HepG2 (cell line): Measurements from ENCODE around the gene MIA2. TPM values are rescaled to one million over a fixed set of nuclear protein-coding genes. Genes with fewer than 3 reads are reported as not detected.
A peak's percentile ranks its signal among the peaks of the same experiment; 100 is the strongest.

Experiments
- ARID4A ChIP-seq: sonication (generic); formaldehyde crosslinking; IDR thresholded peaks from 2 replicates; pipeline ENCODE4 v1.5.0; 2020; ENCODE audit warnings: mild to moderate bottlenecking, missing genetic modification reagents, borderline replicate concordance
- CBX2 ChIP-seq, 2 experiments: fragments of 200-600 bp in 1 of 2; sonication (generic); formaldehyde crosslinking in 1 of 2; IDR thresholded peaks; 2 replicates each; pipeline versions ENCODE4 v1.7.0 to v1.8.1; 2018 to 2022; ENCODE audit warnings: low read depth in 2 of 2, low read length in 1 of 2, mild to moderate bottlenecking in 1 of 2, missing genetic modification reagents in 1 of 2
- CBX5 ChIP-seq: sonication (generic); formaldehyde crosslinking; IDR thresholded peaks from 2 replicates; pipeline ENCODE4 v1.4.0; 2020; ENCODE audit warnings: missing genetic modification reagents, borderline replicate concordance
- ETS1 ChIP-seq: sonication (generic); formaldehyde crosslinking; IDR thresholded peaks from 2 replicates; pipeline ENCODE4 v1.4.0; 2020; ENCODE audit warnings: missing genetic modification reagents
- NFE2L1 ChIP-seq: sonication (generic); formaldehyde crosslinking; IDR thresholded peaks from 2 replicates; pipeline ENCODE4 v1.4.0; 2020; ENCODE audit warnings: missing genetic modification reagents, mild to moderate bottlenecking, borderline replicate concordance
- NFKBIZ ChIP-seq: IDR thresholded peaks from 2 replicates; pipeline ENCODE4 v1.6.1; 2018; ENCODE audit warnings: missing genetic modification reagents, missing compliant biosample characterization
- PREB ChIP-seq: sonication (generic); formaldehyde crosslinking; IDR thresholded peaks from 2 replicates; pipeline ENCODE4 v1.4.0; 2020; ENCODE audit warnings: missing genetic modification reagents
- SAP130 ChIP-seq: IDR thresholded peaks from 2 replicates; pipeline ENCODE4 v1.6.1; 2016; ENCODE audit warnings: low read depth
- SCMH1 ChIP-seq: sonication (generic); formaldehyde crosslinking; IDR thresholded peaks from 2 replicates; pipeline ENCODE4 v1.9.0; 2021; ENCODE audit warnings: missing genetic modification reagents, mild to moderate bottlenecking, borderline replicate concordance
- TOE1 ChIP-seq: sonication (generic); formaldehyde crosslinking; IDR thresholded peaks from 2 replicates; pipeline ENCODE4 v1.4.0; 2020; ENCODE audit warnings: mild to moderate bottlenecking, missing genetic modification reagents
- TRIM24 ChIP-seq: sonication (generic); formaldehyde crosslinking; IDR thresholded peaks from 2 replicates; pipeline ENCODE4 v1.8.0; 2022; ENCODE audit warnings: mild to moderate bottlenecking, missing genetic modification reagents
- TSC22D2 ChIP-seq: sonication (generic); formaldehyde crosslinking; IDR thresholded peaks from 2 replicates; pipeline ENCODE4 v1.5.1; 2020; ENCODE audit warnings: missing genetic modification reagents, mild to moderate bottlenecking, borderline replicate concordance
- ZFP36L1 ChIP-seq: sonication (generic); formaldehyde crosslinking; IDR thresholded peaks from 2 replicates; pipeline ENCODE4 v1.8.0; 2022; ENCODE audit warnings: mild to moderate bottlenecking, missing genetic modification reagents, moderate library complexity
- ZNF232 ChIP-seq: sonication (generic); formaldehyde crosslinking; IDR thresholded peaks from 2 replicates; pipeline ENCODE4 v1.4.0; 2020; ENCODE audit warnings: missing genetic modification reagents, borderline replicate concordance
- ZNF367 ChIP-seq: sonication (generic); formaldehyde crosslinking; IDR thresholded peaks from 2 replicates; pipeline ENCODE4 v1.4.0; 2020; ENCODE audit warnings: missing genetic modification reagents, borderline replicate concordance
- ZNF557 ChIP-seq: sonication (generic); formaldehyde crosslinking; IDR thresholded peaks from 2 replicates; pipeline ENCODE4 v1.4.0; 2020; ENCODE audit warnings: missing genetic modification reagents
- ZNF678 ChIP-seq: sonication (generic); formaldehyde crosslinking; IDR thresholded peaks from 2 replicates; pipeline ENCODE4 v1.4.0; 2020; ENCODE audit warnings: mild to moderate bottlenecking, missing genetic modification reagents
- ZNF710 ChIP-seq: sonication (generic); formaldehyde crosslinking; IDR thresholded peaks from 2 replicates; pipeline ENCODE4 v1.5.0; 2020; ENCODE audit warnings: mild to moderate bottlenecking, missing genetic modification reagents, borderline replicate concordance
- ZNF749 ChIP-seq: sonication (generic); formaldehyde crosslinking; IDR thresholded peaks from 2 replicates; pipeline ENCODE4 v1.8.0; 2022; ENCODE audit warnings: mild to moderate bottlenecking, missing genetic modification reagents, moderate library complexity, borderline replicate concordance
- ZNF776 ChIP-seq: sonication (generic); formaldehyde crosslinking; IDR thresholded peaks from 2 replicates; pipeline ENCODE4 v1.4.0; 2020; ENCODE audit warnings: mild to moderate bottlenecking, missing genetic modification reagents
- polyA plus RNA-seq, 8 experiments: library from polyadenylated mRNA; depleted of rRNA in 3 of 8; stranded (reverse) in 7 of 8; unstranded in 1 of 8; fragments of >200 nt; fragmentation: Illumina TruSeq in 4 of 8; extraction: Trizol in 4 of 8; gene quantifications; 2 replicates each; pipeline versions ENCODE4 v1.2.1 to v1.2.3, GENCODE V29; 2011 to 2016; ENCODE audit warnings: low read depth in 4 of 8, missing spikeins in 1 of 8, mixed read lengths in 1 of 8; ENCODE audit not compliant: insufficient read depth in 1 of 8
- total RNA-seq, 5 experiments: library from RNA; depleted of rRNA; stranded (reverse); fragments of >200 nt; fragmentation: Illumina TruSeq; extraction: Trizol; gene quantifications; 2 replicates each; pipeline ENCODE4 v1.2.3, GENCODE V29; 2016; ENCODE audit warnings: low read depth in 1 of 5

The MIA2 gene
- total and polyA plus RNA-seq, 2 of the 13 experiments (the other 11 are each of a cell fraction or from before 2014, with no cell fraction given): 134 to 158 TPM

GRCh38 chr14:39266871-39267607 is 33.3 kb downstream of the MIA2 start (continued):
- peak; percentile 73; the same call in 1 of the 2 replicates for TF ChIP-seq TOE1
- no peak; the same call in 1 of the 2 replicates for TF ChIP-seq PREB (CRISPR knock-in tag)
- no peak; the same call in 1 of the 2 replicates for TF ChIP-seq ZNF678 (CRISPR knock-in tag)
- no peak for TF ChIP-seq CBX2 (IDR thresholded peaks at IDR 0.05; ENCODE audit: low read depth, low read length)
- TF ChIP-seq CBX2 (CRISPR knock-in tag; IDR thresholded peaks at IDR 0.05; ENCODE audit: low read depth): no peak
- peak; percentile 96 for TF ChIP-seq ARID4A
- no peak for TF ChIP-seq SCMH1 (CRISPR knock-in tag)
- peak; percentile 75 for TF ChIP-seq ZNF776 (CRISPR knock-in tag)
- peak; percentile 71 for TF ChIP-seq TSC22D2 (CRISPR knock-in tag)
- 0 out of 2 replicates have a peak, but pooled peaks have one; percentile 43 for TF ChIP-seq ZFP36L1
- peak; percentile 90 for TF ChIP-seq ZNF367 (CRISPR knock-in tag)
- 0 out of 2 replicates have a peak, but pooled peaks have one; percentile 80 for TF ChIP-seq NFKBIZ (CRISPR knock-in tag)
- peak; percentile 84; the same call in 1 of the 2 replicates for TF ChIP-seq ZNF710 (CRISPR knock-in tag)
- no peak for TF ChIP-seq TRIM24 (CRISPR knock-in tag)
- TF ChIP-seq ZNF749: peak; percentile 66
- TF ChIP-seq CBX5 (CRISPR knock-in tag): peak; percentile 76
- peak; percentile 85 for TF ChIP-seq SAP130 (CRISPR knock-in tag)
- peak; percentile 84; the same call in 1 of the 2 replicates for TF ChIP-seq ZNF557
- 0 out of 2 replicates have a peak, but pooled peaks have one; percentile 10 for TF ChIP-seq NFE2L1 (CRISPR knock-in tag)
- peak; percentile 92 for TF ChIP-seq ZNF232 (CRISPR knock-in tag)
- TF ChIP-seq ETS1 (CRISPR knock-in tag): peak; percentile 28; the same call in 1 of the 2 replicates
